Fibroblast of the aortic adventitia (primary cell): Measurements from ENCODE around the gene WDR90. TPM values are rescaled to one million over a fixed set of nuclear protein-coding genes. Genes with fewer than 3 reads are reported as not detected.

Experiments
- DNase-seq: peaks from one replicate; pipeline ENCODE4 v3.0.0-alpha.2; 2010; ENCODE audit warnings: low read depth
- H3K4me3 ChIP-seq: 2 replicates; pipeline ENCODE4 v1.5.1; 2011; ENCODE audit warnings: low read depth, mild to moderate bottlenecking, control low read depth, low read length, moderate library complexity
- CTCF ChIP-seq: IDR thresholded peaks from 2 replicates; pipeline ENCODE4 v1.5.1; 2011; ENCODE audit warnings: mild to moderate bottlenecking, low read length, control low read depth, inconsistent platforms; ENCODE audit not compliant: insufficient read depth
- total RNA-seq: library from RNA; depleted of rRNA; stranded (reverse); fragments of >200 nt; gene quantifications from 2 replicates; pipeline ENCODE4 v1.2.3, GENCODE V29; 2012; ENCODE audit warnings: low replicate concordance

WDR90 gene
- total RNA-seq, 1 donor, result 25.0 TPM

- TF ChIP-seq CTCF, result no peak
- H3K4me3 ChIP-seq, result no peak overlapping the region
- DNase-seq, result no peak
Measured at GRCh38 chr16:674214-674881, 25.2 kb downstream of the WDR90 start.

GRCh38 chr16:674968-675883, 26.1 kb downstream of the WDR90 start, which contains the start of gene RHBDL1:
Gene RHBDL1, plus strand, starts transcription at chr16:675671. Its CDS starts 120 bp downstream, at chr16:675791.
- no peak for TF ChIP-seq CTCF
- peak within 1 kb of the TSS; percentile 53 for H3K4me3 ChIP-seq
- DNase-seq, result peak; percentile 6

- H3K4me3 ChIP-seq, result peak overlapping the region; percentile 48
- no peak for DNase-seq
Measured at GRCh38 chr16:675884-676564, 26.9 kb downstream of the WDR90 start.

GRCh38 chr16:676565-676902, 27.4 kb downstream of the WDR90 start:
- no peak overlapping the region for H3K4me3 ChIP-seq
- no peak for DNase-seq
- TF ChIP-seq CTCF, result no peak

More at GRCh38 chr16:675884-676564, 26.9 kb downstream of the WDR90 start:
- TF ChIP-seq CTCF, result no peak

- no peak for DNase-seq
- TF ChIP-seq CTCF, result no peak
- H3K4me3 ChIP-seq, result no peak overlapping the region
Measured at GRCh38 chr16:676913-677312, 27.7 kb downstream of the WDR90 start.

- H3K4me3 ChIP-seq, result no peak overlapping the region
- TF ChIP-seq CTCF, result no peak
- no peak for DNase-seq
Measured at GRCh38 chr16:677316-678190, 28.4 kb downstream of the WDR90 start.
